Trophoblast cell (in vitro differentiated cells and primary cell): Measurements from ENCODE around the gene PCARE.

Experiments used
- DNase-seq, 2 donors: peaks; one replicate each; pipeline ENCODE4 v3.0.0-alpha.2; 2016
- H2AFZ ChIP-seq: 2 replicates; pipeline ENCODE4 v1.6.1; 2013; ENCODE audit warnings: low read length, moderate library complexity, mild to moderate bottlenecking; ENCODE audit not compliant: insufficient read depth, poor library complexity
- H2AK5ac ChIP-seq: 2 replicates; pipeline ENCODE4 v1.6.1; 2013; ENCODE audit warnings: mild to moderate bottlenecking, low read length
- H2BK120ac ChIP-seq: 2 replicates; pipeline ENCODE4 v1.6.1; 2013; ENCODE audit warnings: low read length, mild to moderate bottlenecking, moderate library complexity; ENCODE audit not compliant: insufficient read depth, poor library complexity
- H2BK12ac ChIP-seq: 2 replicates; pipeline ENCODE4 v1.6.1; 2013; ENCODE audit warnings: mild to moderate bottlenecking, low read length, moderate library complexity
- H2BK5ac ChIP-seq: 2 replicates; pipeline ENCODE4 v1.6.1; 2013; ENCODE audit warnings: low read length, low read depth, moderate library complexity, mild to moderate bottlenecking; ENCODE audit not compliant: poor library complexity
- H3K14ac ChIP-seq: 2 replicates; pipeline ENCODE4 v1.6.1; 2013; ENCODE audit warnings: mild to moderate bottlenecking, low read length
- H3K18ac ChIP-seq: 2 replicates; pipeline ENCODE4 v1.6.1; 2013; ENCODE audit warnings: mild to moderate bottlenecking, low read length
- H3K23ac ChIP-seq: 2 replicates; pipeline ENCODE4 v1.6.1; 2013; ENCODE audit warnings: low read length
- H3K27ac ChIP-seq: 2 replicates; pipeline ENCODE4 v1.5.1; 2013; ENCODE audit warnings: low read depth, mild to moderate bottlenecking, inconsistent platforms, low read length, moderate library complexity
- H3K27me3 ChIP-seq: 2 replicates; pipeline ENCODE4 v1.6.1; 2013; ENCODE audit warnings: inconsistent platforms, mild to moderate bottlenecking, low read length, moderate library complexity; ENCODE audit not compliant: insufficient read depth
- H3K36me3 ChIP-seq, 2 experiments: 1 replicate in 1 of 2; 2 replicates in 1 of 2; pipeline ENCODE4 v1.6.1; 2013; ENCODE audit warnings: low read length in 2 of 2, mild to moderate bottlenecking in 2 of 2, moderate library complexity in 1 of 2; ENCODE audit not compliant: insufficient read depth in 2 of 2, control insufficient read depth in 1 of 2
- H3K4ac ChIP-seq: 2 replicates; pipeline ENCODE4 v1.6.1; 2013; ENCODE audit warnings: low read depth, mild to moderate bottlenecking, low read length, moderate library complexity
- H3K4me1 ChIP-seq, 2 experiments: 1 replicate in 1 of 2; 2 replicates in 1 of 2; pipeline ENCODE4 v1.6.1; 2013; ENCODE audit warnings: low read length in 2 of 2, mild to moderate bottlenecking in 2 of 2, moderate library complexity in 1 of 2; ENCODE audit not compliant: insufficient read depth in 2 of 2, control insufficient read depth in 1 of 2
- H3K4me2 ChIP-seq: 2 replicates; pipeline ENCODE4 v1.6.1; 2013; ENCODE audit warnings: inconsistent platforms, mild to moderate bottlenecking, low read length, moderate library complexity
- H3K4me3 ChIP-seq: 2 replicates; pipeline ENCODE4 v1.5.1; 2013; ENCODE audit warnings: mild to moderate bottlenecking, low read depth, low read length, inconsistent platforms
- H3K79me1 ChIP-seq: one replicate; pipeline ENCODE4 v1.6.1; 2013; ENCODE audit warnings: low read length
- H3K79me2 ChIP-seq: 2 replicates; pipeline ENCODE4 v1.6.1; 2013; ENCODE audit warnings: low read length, mild to moderate bottlenecking; ENCODE audit not compliant: control insufficient read depth, insufficient read depth, poor library complexity
- H3K9ac ChIP-seq: 2 replicates; pipeline ENCODE4 v1.6.1; 2013; ENCODE audit warnings: mild to moderate bottlenecking, low read length
- H3K9me3 ChIP-seq: 2 replicates; pipeline ENCODE4 v1.6.1; 2013; ENCODE audit warnings: low read depth, mild to moderate bottlenecking, control low read depth, inconsistent platforms, low read length; ENCODE audit not compliant: insufficient read depth
- H4K12ac ChIP-seq: 2 replicates; pipeline ENCODE4 v1.6.1; 2013; ENCODE audit warnings: low read depth, mild to moderate bottlenecking, low read length, moderate library complexity
- H4K8ac ChIP-seq: 2 replicates; pipeline ENCODE4 v1.6.1; 2013; ENCODE audit warnings: low read depth, mild to moderate bottlenecking, low read length, moderate library complexity
- H4K91ac ChIP-seq: one replicate; pipeline ENCODE4 v1.6.1; 2013; ENCODE audit warnings: low read depth, mild to moderate bottlenecking, low read length, moderate library complexity
- WGBS: extraction: QIAGEN DNeasy Blood & Tissue Kit; methylation state at CpG from one replicate; pipeline ENCODE4 v1.1.7; 2013; ENCODE audit warnings: missing lambda C conversion rate; ENCODE audit not compliant: insufficient read length, insufficient coverage; ENCODE audit errors: extremely low coverage; 5-methylcytosine and 5-hydroxymethylcytosine counted together

Gene PCARE

DNA sequence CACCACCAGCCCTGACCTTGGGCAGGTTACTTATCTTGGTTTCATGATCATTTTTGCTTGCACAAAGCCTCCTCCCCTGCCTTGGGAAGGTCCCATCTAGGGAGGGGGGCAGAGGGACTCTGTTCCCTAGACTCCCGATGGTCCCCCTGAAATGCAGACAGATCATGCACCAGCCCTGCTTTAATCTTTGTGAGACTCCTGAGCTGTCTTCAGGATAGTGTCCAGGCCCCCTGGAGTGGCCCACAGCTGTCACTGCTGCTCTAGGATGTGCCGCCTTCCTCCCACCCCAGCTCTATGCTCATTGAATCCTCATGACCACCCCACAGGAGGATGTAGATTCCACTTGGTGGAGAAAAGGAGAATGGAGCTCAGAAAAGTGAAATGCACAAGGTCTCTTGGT, 28.0 kb downstream of the PCARE start:
- Histone ChIP-seq H3K18ac (no peak overlapping the region), H2AFZ (no peak overlapping the region), H4K8ac (no peak overlapping the region), H3K14ac (no peak overlapping the region), H2BK5ac (no peak overlapping the region), H3K27me3 (no peaks in the 10 kb centered on the region), H3K4me3 (no peak overlapping the region), H3K23ac (no peak overlapping the region), H3K36me3 (no peaks in the 10 kb centered on the region), H2AK5ac (no peak overlapping the region), H3K4me2 (no peak overlapping the region), H3K79me1 (no peaks in the 10 kb centered on the region), H2BK120ac (no peak overlapping the region), H2BK12ac (no peak overlapping the region), H4K91ac (no peak overlapping the region), H3K4ac (no peak overlapping the region), H3K9me3 (no peaks in the 10 kb centered on the region), H3K27ac (no peak overlapping the region), H4K12ac (no peak overlapping the region), H3K79me2 (no peaks in the 10 kb centered on the region), H3K4me1 (no peaks in the 10 kb centered on the region), H3K9ac (no peak overlapping the region)
- no CpG with 5 or more reads among the region's 2 CpGs for WGBS
- DNase-seq = no peak

DNA sequence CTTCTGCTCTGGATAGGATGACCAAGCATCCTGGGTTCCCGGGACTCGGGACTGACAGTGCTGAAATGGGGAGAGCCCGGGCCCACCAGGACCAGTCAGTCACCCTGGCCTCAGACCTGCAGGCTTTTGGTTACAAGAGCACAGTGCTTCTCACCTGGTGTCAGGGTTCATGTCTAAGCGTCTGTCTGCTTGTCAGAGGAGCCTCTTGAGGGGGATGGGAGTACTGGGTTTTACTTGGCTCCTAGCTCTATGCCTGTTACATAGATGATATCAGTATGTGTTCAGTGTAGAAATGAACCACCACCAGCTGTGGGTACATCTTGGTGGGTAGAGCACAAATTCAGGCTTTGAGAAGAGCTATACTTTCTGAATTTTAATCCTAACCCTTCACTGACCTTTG, 29.9 kb downstream of the PCARE start:
- H3K9ac ChIP-seq = no peak overlapping the region
- H3K4me1 ChIP-seq = no peaks in the 10 kb centered on the region
- H2BK5ac ChIP-seq = no peak overlapping the region
- H3K4ac ChIP-seq = no peak overlapping the region
- H2AFZ ChIP-seq = no peak overlapping the region
- no peak overlapping the region for H4K12ac ChIP-seq
- H4K91ac ChIP-seq = no peak overlapping the region
- no peaks in the 10 kb centered on the region for H3K79me1 ChIP-seq
- H3K9me3 ChIP-seq = no peaks in the 10 kb centered on the region
- no peak overlapping the region for H4K8ac ChIP-seq
- no peak for DNase-seq
- no peak overlapping the region for H2BK12ac ChIP-seq
- no peaks in the 10 kb centered on the region for H3K27me3 ChIP-seq
- H3K4me2 ChIP-seq = no peak overlapping the region
- H3K79me2 ChIP-seq = no peaks in the 10 kb centered on the region
- H3K36me3 ChIP-seq = no peaks in the 10 kb centered on the region
- H3K18ac ChIP-seq = no peak overlapping the region
- no peak overlapping the region for H3K4me3 ChIP-seq
- no peak overlapping the region for H2AK5ac ChIP-seq
- H2BK120ac ChIP-seq = no peak overlapping the region
- no peak overlapping the region for H3K14ac ChIP-seq
- H3K23ac ChIP-seq = no peak overlapping the region
- H3K27ac ChIP-seq = no peak overlapping the region
- WGBS = no CpG with 5 or more reads among the region's 4 CpGs

DNA sequence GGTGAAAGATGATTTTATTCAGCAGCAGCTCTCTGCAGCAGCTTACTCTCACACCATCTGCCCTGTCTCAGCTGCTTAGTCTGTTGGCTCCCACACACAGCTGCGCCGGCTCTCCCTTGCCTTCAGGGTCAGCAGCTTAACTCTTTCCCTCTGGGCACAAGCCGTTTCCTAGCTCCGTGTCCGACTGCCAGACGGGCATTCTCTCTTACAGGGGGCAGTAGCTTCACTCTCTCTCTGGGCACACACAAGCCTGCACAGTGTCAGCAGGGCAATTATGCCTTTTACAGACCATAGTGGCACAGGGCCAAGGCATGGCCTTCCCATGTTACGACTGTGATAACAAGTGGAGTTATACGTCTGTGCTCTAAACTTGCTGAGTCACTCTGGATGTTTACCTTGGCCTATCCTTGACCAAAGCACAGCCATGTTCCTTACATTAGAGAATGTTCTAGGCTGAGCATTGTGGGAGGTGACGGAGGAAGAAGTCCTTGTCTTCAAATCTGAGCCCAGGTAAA, 31.7 kb downstream of the PCARE start:
- H2AFZ ChIP-seq = no peak overlapping the region
- H3K9ac ChIP-seq = no peak overlapping the region
- no peak overlapping the region for H2AK5ac ChIP-seq
- no peak overlapping the region for H3K14ac ChIP-seq
- no peak overlapping the region for H3K23ac ChIP-seq
- no CpG with 5 or more reads among the region's 9 CpGs for WGBS
- no peak for DNase-seq
- no peak overlapping the region for H3K4me2 ChIP-seq
- no peaks in the 10 kb centered on the region for H3K36me3 ChIP-seq
- no peak overlapping the region for H2BK5ac ChIP-seq
- H4K91ac ChIP-seq = no peak overlapping the region
- H4K8ac ChIP-seq = no peak overlapping the region
- H3K18ac ChIP-seq = no peak overlapping the region
- H3K27me3 ChIP-seq = no peaks in the 10 kb centered on the region
- H2BK12ac ChIP-seq = no peak overlapping the region
- no peak overlapping the region for H4K12ac ChIP-seq
- no peak overlapping the region for H2BK120ac ChIP-seq
- no peaks in the 10 kb centered on the region for H3K9me3 ChIP-seq
- H3K79me1 ChIP-seq = no peaks in the 10 kb centered on the region
- no peak overlapping the region for H3K4ac ChIP-seq
- H3K4me3 ChIP-seq = no peak overlapping the region
- H3K4me1 ChIP-seq = no peaks in the 10 kb centered on the region
- H3K79me2 ChIP-seq = no peaks in the 10 kb centered on the region
- H3K27ac ChIP-seq = no peak overlapping the region

- no peaks in the 10 kb centered on the region for H3K36me3 ChIP-seq
- no peak overlapping the region for H4K12ac ChIP-seq
- no peak overlapping the region for H4K91ac ChIP-seq
- no peak overlapping the region for H2BK120ac ChIP-seq
- WGBS = no CpG with 5 or more reads among the region's 9 CpGs
- no peak overlapping the region for H2AK5ac ChIP-seq
- H2BK12ac ChIP-seq = no peak overlapping the region
- H3K4me2 ChIP-seq = no peak overlapping the region
- DNase-seq = peak; percentile 95 to 96
- H3K9ac ChIP-seq = no peak overlapping the region
- H3K4me1 ChIP-seq = no peaks in the 10 kb centered on the region
- H3K4me3 ChIP-seq = no peak overlapping the region
- no peak overlapping the region for H2AFZ ChIP-seq
- no peak overlapping the region for H3K27ac ChIP-seq
- no peaks in the 10 kb centered on the region for H3K79me1 ChIP-seq
- H3K9me3 ChIP-seq = no peaks in the 10 kb centered on the region
- no peak overlapping the region for H3K23ac ChIP-seq
- H3K18ac ChIP-seq = no peak overlapping the region
- H3K4ac ChIP-seq = no peak overlapping the region
- no peak overlapping the region for H2BK5ac ChIP-seq
- H3K27me3 ChIP-seq = no peaks in the 10 kb centered on the region
- no peak overlapping the region for H4K8ac ChIP-seq
- no peaks in the 10 kb centered on the region for H3K79me2 ChIP-seq
- no peak overlapping the region for H3K14ac ChIP-seq
These were observed 33.1 kb downstream of the PCARE start for GRCh38 chr2:29041161-29041660.
